GM18867 (cell line): ENCODE data around the gene MGAT4C.

Experiments
- ATAC-seq: cut with Tn5 transposase; IDR thresholded peaks from one replicate; pipeline ENCODE4 v1.9.1; 2021; ENCODE audit warnings: mild to moderate bottlenecking, moderate library complexity; ENCODE audit not compliant: unreplicated experiment

Gene MGAT4C

GRCh38 chr12:86230516-86231146, 25.6 kb downstream of the MGAT4C start:
- ATAC-seq = no peak

- no peak for ATAC-seq
These were observed 26.4 kb downstream of the MGAT4C start for GRCh38 chr12:86229772-86230171.

GRCh38 chr12:86228656-86229055, 27.5 kb downstream of the MGAT4C start:
- ATAC-seq = no peak

GRCh38 chr12:86226481-86226880, 29.7 kb downstream of the MGAT4C start:
- no peak for ATAC-seq

- no peak for ATAC-seq
These were observed 39.6 kb downstream of the MGAT4C start for GRCh38 chr12:86216591-86216990.

- no peak for ATAC-seq
These were observed 43.2 kb downstream of the MGAT4C start for GRCh38 chr12:86213012-86213411.

GRCh38 chr12:86198696-86199444, 57.3 kb downstream of the MGAT4C start:
- ATAC-seq = no peak

- ATAC-seq = no peak
These were observed 59.7 kb downstream of the MGAT4C start for GRCh38 chr12:86196465-86196864.

GRCh38 chr12:86194721-86195120, 61.5 kb downstream of the MGAT4C start:
- no peak for ATAC-seq

GRCh38 chr12:86193931-86194330, 62.3 kb downstream of the MGAT4C start:
- ATAC-seq = no peak

GRCh38 chr12:86188226-86188625, 68.0 kb downstream of the MGAT4C start:
- ATAC-seq = no peak

GRCh38 chr12:86186449-86186848, 69.7 kb downstream of the MGAT4C start:
- no peak for ATAC-seq

GRCh38 chr12:86179855-86180254, 76.3 kb downstream of the MGAT4C start:
- no peak for ATAC-seq

GRCh38 chr12:86174188-86174587, 82.0 kb downstream of the MGAT4C start:
- no peak for ATAC-seq

- no peak for ATAC-seq
These were observed 83.2 kb downstream of the MGAT4C start for GRCh38 chr12:86172913-86173443.

- ATAC-seq = no peak
These were observed 86.1 kb downstream of the MGAT4C start for GRCh38 chr12:86170051-86170450.

- no peak for ATAC-seq
These were observed 97.2 kb downstream of the MGAT4C start for GRCh38 chr12:86158956-86159355.

GRCh38 chr12:86154620-86155019, 101.6 kb downstream of the MGAT4C start:
- no peak for ATAC-seq

- ATAC-seq = no peak
These were observed 107.6 kb downstream of the MGAT4C start for GRCh38 chr12:86148612-86149011.

- ATAC-seq = no peak
These were observed 108.1 kb downstream of the MGAT4C start for GRCh38 chr12:86148071-86148470.

- no peak for ATAC-seq
These were observed 111.0 kb downstream of the MGAT4C start for GRCh38 chr12:86145156-86145555.

GRCh38 chr12:86143162-86143561, 113.0 kb downstream of the MGAT4C start:
- no peak for ATAC-seq
